H9 (cell line): ENCODE results near the gene COL19A1. TPM values are rescaled to one million over a fixed set of nuclear protein-coding genes. Genes with fewer than 3 reads are reported as not detected.

Source experiments
- DNase-seq: peaks from one replicate; pipeline ENCODE4 v3.0.0-alpha.2; 2017
- H2AFZ ChIP-seq: one replicate; pipeline ENCODE4 v1.6.1; 2013; ENCODE audit warnings: mild to moderate bottlenecking, low read length, control low read depth, moderate library complexity
- H2AK5ac ChIP-seq: 2 replicates; pipeline ENCODE4 v1.6.1; 2013; ENCODE audit warnings: low read length, control low read depth, mixed read lengths; ENCODE audit not compliant: insufficient read length
- H2BK120ac ChIP-seq: one replicate; pipeline ENCODE4 v1.6.1; 2013; ENCODE audit warnings: low read depth, mild to moderate bottlenecking, low read length, control low read depth, inconsistent platforms; ENCODE audit not compliant: poor library complexity, severe bottlenecking
- H2BK12ac ChIP-seq: 2 replicates; pipeline ENCODE4 v1.6.1; 2013; ENCODE audit warnings: low read length, control low read depth, mixed read lengths, low read depth; ENCODE audit not compliant: insufficient read length
- H2BK15ac ChIP-seq: 2 replicates; pipeline ENCODE4 v1.6.1; 2013; ENCODE audit warnings: low read depth, low read length, control low read depth
- H2BK20ac ChIP-seq: one replicate; pipeline ENCODE4 v1.6.1; 2013; ENCODE audit warnings: low read depth, mild to moderate bottlenecking, low read length, control low read depth, inconsistent platforms; ENCODE audit not compliant: poor library complexity, severe bottlenecking
- H2BK5ac ChIP-seq: 2 replicates; pipeline ENCODE4 v1.6.1; 2013; ENCODE audit warnings: low read length, control low read depth, mixed read lengths; ENCODE audit not compliant: insufficient read length
- H3K14ac ChIP-seq: 2 replicates; pipeline ENCODE4 v1.6.1; 2013; ENCODE audit warnings: low read length, control low read depth; ENCODE audit not compliant: insufficient read depth
- H3K18ac ChIP-seq: 2 replicates; pipeline ENCODE4 v1.6.1; 2013; ENCODE audit warnings: low read depth, mild to moderate bottlenecking, mixed read lengths, low read length, control low read depth; ENCODE audit not compliant: insufficient read length
- H3K23ac ChIP-seq: 2 replicates; pipeline ENCODE4 v1.6.1; 2013; ENCODE audit warnings: low read length, control low read depth, mixed read lengths, low read depth; ENCODE audit not compliant: insufficient read length
- H3K23me2 ChIP-seq: 2 replicates; pipeline ENCODE4 v1.6.1; 2013; ENCODE audit warnings: low read depth, mild to moderate bottlenecking, mixed read lengths, low read length, control low read depth; ENCODE audit not compliant: insufficient read length, poor library complexity, severe bottlenecking
- H3K27ac ChIP-seq: 2 replicates; pipeline ENCODE4 v1.5.1; 2013; ENCODE audit warnings: low read length, control low read depth, mixed read lengths, low read depth; ENCODE audit not compliant: insufficient read length
- H3K27me3 ChIP-seq: 2 replicates; pipeline ENCODE4 v1.6.1; 2013; ENCODE audit warnings: low read length, control low read depth, inconsistent platforms; ENCODE audit not compliant: insufficient read depth
- H3K4ac ChIP-seq: 2 replicates; pipeline ENCODE4 v1.6.1; 2013; ENCODE audit warnings: low read depth, mild to moderate bottlenecking, control low read depth, inconsistent platforms, low read length, moderate library complexity
- H3K4me1 ChIP-seq: 2 replicates; pipeline ENCODE4 v1.6.1; 2013; ENCODE audit warnings: low read length, control low read depth, inconsistent platforms; ENCODE audit not compliant: insufficient read depth
- H3K4me2 ChIP-seq: 2 replicates; pipeline ENCODE4 v1.6.1; 2013; ENCODE audit warnings: low read length, control low read depth, mixed read lengths; ENCODE audit not compliant: insufficient read length, insufficient read depth
- H3K56ac ChIP-seq: 2 replicates; pipeline ENCODE4 v1.6.1; 2013; ENCODE audit warnings: low read depth, mild to moderate bottlenecking, mixed read lengths, low read length, control low read depth; ENCODE audit not compliant: insufficient read length
- H3K79me1 ChIP-seq: 2 replicates; pipeline ENCODE4 v1.6.1; 2013; ENCODE audit warnings: low read depth, mild to moderate bottlenecking, moderate library complexity, low read length, control low read depth, inconsistent platforms; ENCODE audit not compliant: insufficient read depth, poor library complexity, severe bottlenecking
- H3K79me2 ChIP-seq: 2 replicates; pipeline ENCODE4 v1.6.1; 2013; ENCODE audit warnings: low read length, control low read depth, inconsistent platforms; ENCODE audit not compliant: insufficient read depth
- H3K9ac ChIP-seq: 2 replicates; pipeline ENCODE4 v1.6.1; 2013; ENCODE audit warnings: low read length, control low read depth, mixed read lengths; ENCODE audit not compliant: insufficient read length; ENCODE audit errors: extremely low read depth
- H3K9me3 ChIP-seq: one replicate; pipeline ENCODE4 v1.6.1; 2013; ENCODE audit warnings: low read depth, low read length, inconsistent platforms; ENCODE audit not compliant: control insufficient read depth
- H3T11ph ChIP-seq: one replicate; pipeline ENCODE4 v1.6.1; 2013; ENCODE audit warnings: mild to moderate bottlenecking, low read length, control low read depth, inconsistent platforms
- H4K20me1 ChIP-seq: one replicate; pipeline ENCODE4 v1.6.1; 2013; ENCODE audit not compliant: control insufficient read depth, insufficient read length, insufficient read depth
- H4K5ac ChIP-seq: 2 replicates; pipeline ENCODE4 v1.6.1; 2013; ENCODE audit warnings: low read depth, mild to moderate bottlenecking, mixed read lengths, low read length, control low read depth; ENCODE audit not compliant: insufficient read length
- H4K8ac ChIP-seq: replicated peaks from 2 replicates; pipeline ENCODE4 v1.6.1; 2013; ENCODE audit warnings: low read length, control low read depth, mixed read lengths, low read depth; ENCODE audit not compliant: insufficient read length
- H4K91ac ChIP-seq: 2 replicates; pipeline ENCODE4 v1.6.1; 2013; ENCODE audit warnings: low read depth, mild to moderate bottlenecking, moderate library complexity, mixed read lengths, low read length, control low read depth; ENCODE audit not compliant: insufficient read length
- H3K27ac Mint-ChIP-seq, 3 experiments: 2 replicates in 2 of 3; 3 replicates in 1 of 3; pipeline ENCODE4 v1.8.0; 2020 to 2021; ENCODE audit warnings: mixed read lengths in 3 of 3, mild to moderate bottlenecking in 1 of 3, moderate library complexity in 1 of 3
- H3K27me3 Mint-ChIP-seq: 2 replicates; pipeline ENCODE4 v1.8.0; 2021; ENCODE audit warnings: low read depth, mild to moderate bottlenecking, moderate library complexity, mixed read lengths
- H3K36me3 Mint-ChIP-seq, 3 experiments: 2 replicates in 2 of 3; 3 replicates in 1 of 3; pipeline ENCODE4 v1.8.0; 2020 to 2021; ENCODE audit warnings: low read depth in 3 of 3, mixed read lengths in 3 of 3; ENCODE audit not compliant: insufficient read depth in 1 of 3
- H3K4me1 Mint-ChIP-seq, 2 experiments: 2 replicates each; pipeline ENCODE4 v1.8.0; 2020; ENCODE audit warnings: mixed read lengths in 2 of 2
- H3K4me3 Mint-ChIP-seq, 2 experiments: 2 replicates in 1 of 2; 3 replicates in 1 of 2; pipeline ENCODE4 v1.8.0; 2020 to 2021; ENCODE audit warnings: mild to moderate bottlenecking in 2 of 2, mixed read lengths in 2 of 2, moderate library complexity in 1 of 2
- H3K9me3 Mint-ChIP-seq, 2 experiments: 2 replicates in 1 of 2; 3 replicates in 1 of 2; pipeline ENCODE4 v1.8.0; 2020; ENCODE audit warnings: mild to moderate bottlenecking in 2 of 2, mixed read lengths in 2 of 2, moderate library complexity in 1 of 2
- WGBS: extraction: QIAGEN DNeasy Blood & Tissue Kit; methylation state at CpG from one replicate; pipeline ENCODE4 v1.1.7; 2013; ENCODE audit warnings: missing lambda C conversion rate, low lambda C conversion rate, mixed read lengths; ENCODE audit not compliant: insufficient read length; ENCODE audit errors: extremely low coverage; 5-methylcytosine and 5-hydroxymethylcytosine counted together
- total RNA-seq: library from RNA; stranded (reverse); gene quantifications from 2 replicates; pipeline ENCODE4 v1.2.1, GENCODE V29; 2021
- TF ChIP-seq, protein P1 (sequence below): fragments of 200-600 bp; sonication (generic); conservative IDR thresholded peaks from 3 replicates; pipeline ENCODE4 v1.8.0; 2021; ENCODE audit warnings: antibody characterized with exemption, mild to moderate bottlenecking

The COL19A1 gene
- total RNA-seq, 1 experiment from 2014 or later: not detected

DNA sequence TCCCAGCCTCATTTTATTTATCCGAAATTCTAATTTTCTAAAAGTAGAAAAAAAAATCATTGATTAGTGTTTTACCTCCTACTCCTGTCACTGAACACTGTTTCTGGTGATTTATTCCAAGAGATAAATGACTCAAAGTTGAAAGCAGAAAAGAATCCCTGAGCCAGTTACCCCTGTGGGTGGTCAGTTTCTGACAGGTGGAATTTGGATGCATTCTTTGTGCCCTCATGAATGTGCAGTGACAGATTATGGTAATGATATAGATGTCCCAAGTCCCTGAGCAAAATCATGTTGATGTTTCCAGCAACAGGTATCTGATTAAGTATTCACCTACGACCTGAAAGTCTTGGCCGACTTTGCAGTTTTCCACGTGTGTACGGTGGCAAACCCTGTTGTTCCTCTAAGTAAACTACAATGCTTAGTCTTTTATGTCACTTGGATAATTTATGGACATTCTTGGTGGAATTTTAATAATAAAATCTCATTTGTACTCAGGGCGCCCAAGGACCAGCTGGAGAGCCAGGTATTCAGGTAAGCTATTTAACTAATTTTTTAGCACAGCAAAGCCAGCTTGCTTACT, 282.9 kb downstream of the COL19A1 start:
- Histone ChIP-seq H3K27ac (no peak overlapping the region), H2BK12ac (no peak overlapping the region), H4K91ac (no peak overlapping the region), H2BK120ac (no peak overlapping the region), H3K18ac (no peak overlapping the region), H3K4me2 (no peak overlapping the region), H3K4ac (no peak overlapping the region), H3K56ac (no peak overlapping the region), H2AK5ac (no peak overlapping the region), H2BK15ac (no peak overlapping the region), H4K8ac (no peak overlapping the region), H3K9ac (no peak overlapping the region), H3K14ac (no peak overlapping the region), H3K79me1 (no peaks in the 10 kb centered on the region), H4K5ac (no peak overlapping the region), H3K4me1 (no peaks in the 10 kb centered on the region), H3K27me3 (no peaks in the 10 kb centered on the region), H2AFZ (no peak overlapping the region), H3K23me2 (no peaks in the 10 kb centered on the region), H3T11ph (no peak overlapping the region), H3K79me2 (no peaks in the 10 kb centered on the region), H4K20me1 (no peaks in the 10 kb centered on the region), H3K23ac (no peak overlapping the region), H2BK5ac (no peak overlapping the region), H2BK20ac (no peak overlapping the region), H3K9me3 (no peaks in the 10 kb centered on the region)
- H3K27me3 Mint-ChIP-seq: no peaks in the 10 kb centered on the region
- H3K9me3 Mint-ChIP-seq: no peaks in the 10 kb centered on the region
- DNase-seq: no peak
- TF ChIP-seq, protein P1, sequence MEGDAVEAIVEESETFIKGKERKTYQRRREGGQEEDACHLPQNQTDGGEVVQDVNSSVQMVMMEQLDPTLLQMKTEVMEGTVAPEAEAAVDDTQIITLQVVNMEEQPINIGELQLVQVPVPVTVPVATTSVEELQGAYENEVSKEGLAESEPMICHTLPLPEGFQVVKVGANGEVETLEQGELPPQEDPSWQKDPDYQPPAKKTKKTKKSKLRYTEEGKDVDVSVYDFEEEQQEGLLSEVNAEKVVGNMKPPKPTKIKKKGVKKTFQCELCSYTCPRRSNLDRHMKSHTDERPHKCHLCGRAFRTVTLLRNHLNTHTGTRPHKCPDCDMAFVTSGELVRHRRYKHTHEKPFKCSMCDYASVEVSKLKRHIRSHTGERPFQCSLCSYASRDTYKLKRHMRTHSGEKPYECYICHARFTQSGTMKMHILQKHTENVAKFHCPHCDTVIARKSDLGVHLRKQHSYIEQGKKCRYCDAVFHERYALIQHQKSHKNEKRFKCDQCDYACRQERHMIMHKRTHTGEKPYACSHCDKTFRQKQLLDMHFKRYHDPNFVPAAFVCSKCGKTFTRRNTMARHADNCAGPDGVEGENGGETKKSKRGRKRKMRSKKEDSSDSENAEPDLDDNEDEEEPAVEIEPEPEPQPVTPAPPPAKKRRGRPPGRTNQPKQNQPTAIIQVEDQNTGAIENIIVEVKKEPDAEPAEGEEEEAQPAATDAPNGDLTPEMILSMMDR: no peak
- WGBS: no CpG with 5 or more reads among the region's 6 CpGs
- H3K4me3 Mint-ChIP-seq: no peak overlapping the region
- no peaks in the 10 kb centered on the region for H3K36me3 Mint-ChIP-seq
- no peaks in the 10 kb centered on the region for H3K4me1 Mint-ChIP-seq
- no peak overlapping the region for H3K27ac Mint-ChIP-seq
